Peyer's patch (tissue), 4 donors: ENCODE results near the gene LTB4R.

Experiments
- CTCF ChIP-seq, 6 experiments: fragments of 450-650 bp in 4 of 6; fragments of 200-600 bp in 2 of 6; sonication (generic) in 1 of 6; IDR thresholded peaks; one replicate each; pipeline ENCODE4 v1.5.1; 2017 to 2019; ENCODE audit warnings: antibody characterized with exemption in 6 of 6, mild to moderate bottlenecking in 3 of 6, moderate library complexity in 1 of 6
- POLR2A ChIP-seq, 2 donors: fragments of 450-650 bp; IDR thresholded peaks; one replicate each; pipeline ENCODE4 v1.5.1; 2017; ENCODE audit warnings: antibody characterized with exemption in 2 of 2, mild to moderate bottlenecking in 2 of 2, moderate library complexity in 2 of 2

DNA sequence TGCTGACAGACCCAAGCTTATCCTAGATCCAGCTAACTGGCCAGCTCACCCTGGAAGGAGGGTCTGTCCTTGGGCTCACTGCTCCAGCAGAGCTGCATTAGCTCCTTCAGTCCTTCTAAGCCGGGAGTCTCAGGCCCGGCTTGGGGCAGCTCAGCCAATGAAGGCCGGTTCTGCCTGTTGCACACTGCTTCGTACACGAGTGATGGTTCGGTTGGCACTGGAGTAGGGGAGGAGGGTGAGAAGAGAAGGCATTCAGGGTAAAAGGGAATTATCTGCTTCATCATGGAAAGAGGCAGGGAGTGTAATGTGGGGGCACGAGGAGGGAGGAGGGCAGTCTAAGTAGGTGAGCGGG is 26.5 kb downstream of the LTB4R start:
- TF ChIP-seq CTCF (IDR thresholded peaks at IDR 0.05) (no peak), POLR2A (IDR thresholded peaks at IDR 0.05) (no peak)
